ENCODE data around the gene ERLIN1. TPM values are rescaled to one million over a fixed set of nuclear protein-coding genes. Genes with fewer than 3 reads are reported as not detected.
A peak's percentile ranks its signal among the peaks of the same experiment; 100 is the strongest.

ERLIN1 gene
- total and polyA plus RNA-seq, 2 experiments from 2014 or later, result 32.2 to 63.3 TPM

DNA sequence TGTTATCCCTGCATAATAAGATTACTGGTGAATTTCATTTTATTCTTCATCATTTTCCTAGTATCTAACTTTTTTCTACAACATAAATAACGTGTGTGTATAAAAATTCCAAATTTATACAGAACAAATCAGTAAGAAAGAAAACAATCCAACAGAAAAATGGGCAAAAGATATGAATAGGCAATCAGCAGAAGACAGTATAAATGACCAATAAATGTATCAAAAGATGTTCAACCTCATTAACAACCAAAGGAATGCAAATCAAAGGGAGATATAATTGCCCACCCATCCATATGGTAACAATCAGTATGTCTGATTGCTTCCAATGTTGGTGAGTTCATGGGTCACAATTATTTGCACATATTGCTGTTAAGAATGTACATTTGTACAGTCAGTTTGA lies 13.5 kb downstream of the ERLIN1 start:
- Histone ChIP-seq H4K20me1 (ENCODE audit: insufficient read depth) (no peaks in the 10 kb centered on the region), H3K4me2 (ENCODE audit: unreplicated experiment) (no peak overlapping the region), H3K79me2 (ENCODE audit: insufficient read depth) (peaks cover 39% of the 10 kb centered on the region), H3F3A (ENCODE audit: insufficient read depth) (no peaks in the 10 kb centered on the region), H3K4me1 (ENCODE audit: insufficient read depth) (no peaks in the 10 kb centered on the region), H3K36me3 (ENCODE audit: low read depth) (peaks cover 26% of the 10 kb centered on the region; the same call in 1 of the 2 replicates), H3K27ac (no peak overlapping the region), H3K9ac (no peak overlapping the region), H3K9me3 (ENCODE audit: low read depth) (no peaks in the 10 kb centered on the region), H3K4me3 (no peak overlapping the region), H3K9me2 (ENCODE audit: insufficient read depth) (no peaks in the 10 kb centered on the region), H2AFZ (no peak overlapping the region), H3K27me3 (replicated peaks; ENCODE audit: insufficient read depth) (no peaks in the 10 kb centered on the region)
- 97 to 100% methylated on average over 1 of the region's 1 CpG for WGBS, 2 experiments (ENCODE audit: low coverage in 1 of 2, low lambda C conversion rate in 2 of 2, missing lambda C conversion rate in 2 of 2)
- no peak for TF ChIP-seq EZH2 (IDR thresholded peaks at IDR 0.05; ENCODE audit: insufficient read depth, poor library complexity, severe bottlenecking)
- TF ChIP-seq EZH2phosphoT487 (IDR thresholded peaks at IDR 0.05; ENCODE audit: insufficient read depth, low read depth), result no peak
- in situ Hi-C loops (cut with MboI), result no loop called here
- DNase-seq, result no peak

DNA sequence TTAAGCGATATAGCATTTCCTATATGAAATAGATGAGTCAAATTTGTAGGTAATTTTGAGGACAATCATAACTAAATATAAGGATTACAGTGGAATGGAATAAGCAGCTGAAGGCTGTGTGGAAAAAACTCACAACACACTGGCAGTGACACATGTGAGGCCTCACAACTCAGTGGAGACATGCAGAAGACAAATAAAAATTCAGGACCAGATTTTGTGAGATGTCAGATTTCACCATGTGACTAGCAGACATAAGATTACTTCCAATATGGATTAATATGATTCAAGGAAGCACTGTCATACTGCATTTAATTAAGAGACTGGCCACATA lies 17.6 kb downstream of the ERLIN1 start:
- Histone ChIP-seq H3K9ac (no peak overlapping the region), H3K9me2 (ENCODE audit: insufficient read depth) (no peaks in the 10 kb centered on the region), H3K4me1 (ENCODE audit: insufficient read depth) (peaks cover 10% of the 10 kb centered on the region; the same call in 1 of the 2 replicates), H3K27me3 (replicated peaks; ENCODE audit: insufficient read depth) (no peaks in the 10 kb centered on the region), H4K20me1 (ENCODE audit: insufficient read depth) (no peaks in the 10 kb centered on the region), H3K9me3 (ENCODE audit: low read depth) (no peaks in the 10 kb centered on the region), H2AFZ (no peak overlapping the region), H3K36me3 (ENCODE audit: low read depth) (peaks cover 13% of the 10 kb centered on the region; the same call in 1 of the 2 replicates), H3K79me2 (ENCODE audit: insufficient read depth) (peaks cover 37% of the 10 kb centered on the region), H3K27ac (no peak overlapping the region), H3K4me3 (no peak overlapping the region), H3F3A (ENCODE audit: insufficient read depth) (peaks cover 13% of the 10 kb centered on the region), H3K4me2 (ENCODE audit: unreplicated experiment) (no peak overlapping the region)
- WGBS, 2 experiments (ENCODE audit: low coverage in 1 of 2, low lambda C conversion rate in 2 of 2, missing lambda C conversion rate in 2 of 2), result 100% methylated on average over 1 of the region's 1 CpG
- TF ChIP-seq EZH2 (IDR thresholded peaks at IDR 0.05; ENCODE audit: insufficient read depth, poor library complexity, severe bottlenecking) (no peak), EZH2phosphoT487 (IDR thresholded peaks at IDR 0.05; ENCODE audit: insufficient read depth, low read depth) (no peak)
- in situ Hi-C loops (cut with MboI), result no loop called here
- no peak for DNase-seq

GRCh38 chr10:100167553-100168312 lies 18.1 kb downstream of the ERLIN1 start:
- Histone ChIP-seq H3K9me2 (ENCODE audit: insufficient read depth) (no peaks in the 10 kb centered on the region), H3F3A (ENCODE audit: insufficient read depth) (peaks cover 13% of the 10 kb centered on the region), H3K4me1 (ENCODE audit: insufficient read depth) (peaks cover 10% of the 10 kb centered on the region; the same call in 1 of the 2 replicates), H4K20me1 (ENCODE audit: insufficient read depth) (no peaks in the 10 kb centered on the region), H3K9me3 (ENCODE audit: low read depth) (no peaks in the 10 kb centered on the region), H3K4me3 (no peak overlapping the region), H2AFZ (no peak overlapping the region), H3K79me2 (ENCODE audit: insufficient read depth) (peaks cover 31% of the 10 kb centered on the region), H3K27me3 (replicated peaks; ENCODE audit: insufficient read depth) (no peaks in the 10 kb centered on the region), H3K4me2 (ENCODE audit: unreplicated experiment) (no peak overlapping the region), H3K27ac (no peak overlapping the region), H3K9ac (no peak overlapping the region), H3K36me3 (ENCODE audit: low read depth) (peaks cover 10% of the 10 kb centered on the region; the same call in 1 of the 2 replicates)
- TF ChIP-seq EZH2phosphoT487 (IDR thresholded peaks at IDR 0.05; ENCODE audit: insufficient read depth, low read depth) (no peak), EZH2 (IDR thresholded peaks at IDR 0.05; ENCODE audit: insufficient read depth, poor library complexity, severe bottlenecking) (no peak)
- in situ Hi-C loops (cut with MboI), result no loop called here
- DNase-seq, result no peak
- WGBS, 2 experiments (ENCODE audit: low coverage in 1 of 2, low lambda C conversion rate in 2 of 2, missing lambda C conversion rate in 2 of 2), result 86 to 87% methylated on average over 5 of the region's 5 CpGs

- H3K4me2 ChIP-seq (ENCODE audit: unreplicated experiment), result no peak overlapping the region
- peaks cover 10% of the 10 kb centered on the region; the same call in 1 of the 2 replicates for H3K4me1 ChIP-seq (ENCODE audit: insufficient read depth)
- no peaks in the 10 kb centered on the region for H4K20me1 ChIP-seq (ENCODE audit: insufficient read depth)
- H3K9ac ChIP-seq, result no peak overlapping the region
- H3K27me3 ChIP-seq (replicated peaks; ENCODE audit: insufficient read depth), result no peaks in the 10 kb centered on the region
- in situ Hi-C loops (cut with MboI), result no loop called here
- H2AFZ ChIP-seq, result peak overlapping the region; percentile 15; the same call in 1 of the 2 replicates
- H3F3A ChIP-seq (ENCODE audit: insufficient read depth), result peaks cover 13% of the 10 kb centered on the region
- no peak for TF ChIP-seq EZH2 (IDR thresholded peaks at IDR 0.05; ENCODE audit: insufficient read depth, poor library complexity, severe bottlenecking)
- TF ChIP-seq EZH2phosphoT487 (IDR thresholded peaks at IDR 0.05; ENCODE audit: insufficient read depth, low read depth), result no peak
- H3K79me2 ChIP-seq (ENCODE audit: insufficient read depth), result peaks cover 7% of the 10 kb centered on the region
- no peak overlapping the region for H3K4me3 ChIP-seq
- peak overlapping the region; percentile 47 for H3K27ac ChIP-seq
- H3K9me2 ChIP-seq (ENCODE audit: insufficient read depth), result no peaks in the 10 kb centered on the region
- peak; percentile 35 for DNase-seq
- peaks cover 12% of the 10 kb centered on the region for H3K36me3 ChIP-seq (ENCODE audit: low read depth)
- 70 to 74% methylated on average over 3 of the region's 3 CpGs for WGBS, 2 experiments (ENCODE audit: low coverage in 1 of 2, low lambda C conversion rate in 2 of 2, missing lambda C conversion rate in 2 of 2)
- no peaks in the 10 kb centered on the region for H3K9me3 ChIP-seq (ENCODE audit: low read depth)
These were observed 21.9 kb downstream of the ERLIN1 start for GRCh38 chr10:100163704-100164621.
